Central memory CD4-positive, alpha-beta T cell (primary cell): ENCODE results near the gene PAPOLG.
A peak's percentile ranks its signal among the peaks of the same experiment; 100 is the strongest.
"Not testable (repeated sequence)": the region's sequence is repeated elsewhere in the genome, so short reads cannot be mapped to it uniquely, and the experiment has no call there.

ENCODE experiments used
- DNase-seq: peaks from one replicate; pipeline ENCODE4 v3.0.0; 2022

PAPOLG gene

GRCh38 chr2:60823694-60824305 lies 67.7 kb downstream of the PAPOLG start:
- no peak for DNase-seq

- DNase-seq = no peak
Measured at GRCh38 chr2:60825666-60826065, 69.6 kb downstream of the PAPOLG start.

GRCh38 chr2:60826111-60826510 lies 70.0 kb downstream of the PAPOLG start:
- no peak for DNase-seq

- not testable (repeated sequence) for DNase-seq
Measured at GRCh38 chr2:60826860-60827259, 70.8 kb downstream of the PAPOLG start.

DNA sequence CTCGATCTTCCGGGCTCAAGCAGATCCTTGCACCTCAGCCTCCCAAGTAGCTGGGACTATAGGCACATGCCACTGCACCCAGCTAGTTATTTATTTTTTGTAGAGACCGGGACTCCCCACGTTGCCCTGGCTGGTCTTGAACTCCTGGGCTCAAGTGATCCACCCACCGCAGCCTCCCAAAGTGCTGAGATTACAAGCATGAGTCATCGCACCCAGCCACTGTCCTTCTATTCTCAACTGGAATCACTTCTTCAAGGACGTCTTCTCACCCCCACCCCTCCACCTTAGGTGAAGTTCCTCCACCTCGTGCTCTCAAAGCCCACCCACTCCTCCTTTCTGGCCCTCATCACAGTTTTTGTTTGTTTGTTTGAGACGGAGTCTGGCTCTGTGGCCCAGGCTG lies 71.3 kb downstream of the PAPOLG start:
- DNase-seq = no peak

DNA sequence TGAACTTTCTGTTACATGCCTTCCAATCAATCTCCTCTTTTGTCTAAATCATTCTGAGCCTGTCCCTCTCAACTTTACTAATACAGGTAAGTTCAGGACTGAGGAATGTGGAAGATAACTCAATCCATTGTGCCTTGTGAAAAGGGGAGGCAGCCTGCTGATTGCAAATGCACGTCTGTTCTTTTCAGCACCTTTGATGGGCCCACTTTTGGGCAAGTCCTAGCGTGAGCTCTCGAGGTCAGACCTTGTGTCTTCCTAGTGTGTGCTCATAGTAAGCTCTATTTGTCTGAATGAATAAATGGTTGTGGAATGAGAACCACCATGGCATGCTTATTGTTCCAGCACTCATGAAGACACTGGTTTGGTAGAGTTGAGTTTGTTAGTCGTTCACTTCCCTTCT lies 74.9 kb downstream of the PAPOLG start:
- DNase-seq = no peak

DNA sequence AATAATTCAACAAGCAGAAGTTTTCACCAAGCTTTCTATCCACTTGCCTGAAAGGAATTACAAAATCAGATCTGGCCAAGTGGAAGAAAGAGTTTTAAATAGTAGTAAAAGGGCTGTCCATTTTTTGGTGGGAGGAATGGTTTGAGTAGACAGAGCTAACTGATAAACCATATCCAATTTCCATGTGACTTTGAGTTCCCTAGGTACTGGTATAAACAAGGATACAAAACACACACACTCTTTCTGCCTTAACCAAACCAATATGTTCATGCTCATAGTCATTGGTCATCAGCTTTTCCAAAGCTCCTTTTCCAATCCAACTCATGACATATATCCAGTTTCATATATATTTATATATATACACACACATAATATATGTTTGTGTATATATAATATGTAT lies 75.9 kb downstream of the PAPOLG start:
- DNase-seq = no peak

DNA sequence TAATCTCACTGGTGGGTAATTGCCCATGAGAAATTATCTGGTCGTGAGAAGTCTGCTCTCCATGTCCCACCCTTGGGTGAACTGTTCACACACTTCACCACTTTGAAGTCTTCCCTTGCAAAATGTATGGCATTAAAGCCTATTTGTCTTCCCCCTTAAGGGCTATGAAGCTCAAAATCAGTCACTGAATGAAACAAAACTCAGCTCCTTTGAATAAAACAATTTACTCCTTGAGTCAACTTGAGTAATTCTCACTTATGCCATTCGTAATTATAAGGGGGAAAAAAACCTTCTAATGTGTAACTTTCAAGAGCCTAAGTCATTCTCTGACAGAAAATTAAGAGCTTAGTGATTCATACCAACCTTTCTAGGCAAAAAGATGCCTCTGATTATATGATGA lies 76.6 kb downstream of the PAPOLG start:
- DNase-seq = no peak

GRCh38 chr2:60834270-60834717 lies 78.2 kb downstream of the PAPOLG start:
- DNase-seq = no peak

DNA sequence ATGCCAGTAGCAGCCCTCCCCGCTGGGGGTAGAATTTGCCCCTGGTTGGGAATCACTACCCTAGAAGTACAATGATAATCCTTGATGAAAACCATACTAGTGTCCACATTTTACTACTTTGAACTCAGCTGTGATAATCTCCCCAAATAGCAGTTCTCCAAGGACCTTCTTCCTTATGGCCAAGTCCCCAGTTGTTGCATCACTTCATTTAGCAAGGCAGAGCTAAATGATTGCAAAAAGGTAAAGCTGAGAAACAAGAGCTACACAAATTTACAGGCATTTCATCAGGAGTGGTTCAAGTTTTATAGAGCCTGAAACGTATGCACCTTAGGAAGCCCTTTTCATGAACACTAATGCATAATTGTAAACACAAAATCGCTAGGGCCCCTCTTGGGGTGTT lies 80.4 kb downstream of the PAPOLG start:
- DNase-seq = no peak

- DNase-seq = no peak
Measured at GRCh38 chr2:60837123-60837522, 81.1 kb downstream of the PAPOLG start.

DNA sequence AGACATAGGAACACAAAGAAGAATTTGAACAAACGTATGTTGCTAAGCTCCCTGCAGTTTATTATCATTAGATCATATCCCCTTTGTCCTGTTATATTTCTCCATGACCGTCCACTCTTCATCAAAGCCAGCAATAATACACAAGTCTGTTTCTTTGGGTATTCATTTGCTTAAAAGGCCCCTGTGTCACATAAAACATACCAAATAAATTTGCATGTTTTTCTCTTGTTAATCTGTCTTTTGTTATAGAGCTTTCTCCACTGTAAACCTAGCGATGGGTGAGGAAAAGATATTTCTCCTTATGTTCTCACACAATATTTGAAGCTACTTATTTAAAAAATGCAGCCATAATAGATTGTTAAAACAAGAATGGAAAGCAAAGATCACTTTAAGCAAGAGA lies 82.4 kb downstream of the PAPOLG start:
- no peak for DNase-seq

DNA sequence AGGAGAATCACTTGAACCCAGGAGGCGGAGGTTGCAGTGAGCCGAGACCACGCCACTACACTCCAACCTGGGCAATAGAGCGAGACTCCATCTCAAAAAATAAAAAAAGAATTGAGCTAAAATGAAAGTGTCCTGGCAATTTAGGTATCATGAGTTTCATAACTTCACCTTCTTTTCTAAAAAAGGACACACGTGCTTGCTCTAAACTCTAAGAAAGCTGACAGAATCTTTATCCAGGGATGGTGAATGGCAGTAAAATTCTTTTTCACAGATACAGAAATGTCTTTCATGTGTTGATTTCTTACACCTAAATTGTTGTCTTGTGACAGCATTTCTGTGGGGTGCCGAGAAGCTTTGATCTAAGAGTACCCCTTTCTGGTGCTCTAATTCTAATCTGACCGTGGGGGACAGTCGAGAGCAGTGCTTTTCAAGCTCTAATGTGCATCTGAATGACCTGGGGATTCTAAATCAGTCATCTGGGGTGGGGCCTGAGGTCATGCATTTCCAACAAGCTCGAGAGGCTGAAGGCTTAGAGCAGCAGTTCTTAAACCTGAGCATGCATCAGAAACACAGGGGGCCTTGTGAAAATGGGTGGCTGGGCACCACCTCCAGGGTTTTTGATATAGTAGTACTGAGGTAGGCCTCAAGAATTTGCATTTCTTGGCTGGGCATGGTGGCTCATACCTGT lies 83.2 kb downstream of the PAPOLG start:
- no peak for DNase-seq

GRCh38 chr2:60840880-60841279 lies 84.8 kb downstream of the PAPOLG start:
- DNase-seq = peak; percentile 12

- no peak for DNase-seq
Measured at GRCh38 chr2:60843006-60843405, 86.9 kb downstream of the PAPOLG start.

DNA sequence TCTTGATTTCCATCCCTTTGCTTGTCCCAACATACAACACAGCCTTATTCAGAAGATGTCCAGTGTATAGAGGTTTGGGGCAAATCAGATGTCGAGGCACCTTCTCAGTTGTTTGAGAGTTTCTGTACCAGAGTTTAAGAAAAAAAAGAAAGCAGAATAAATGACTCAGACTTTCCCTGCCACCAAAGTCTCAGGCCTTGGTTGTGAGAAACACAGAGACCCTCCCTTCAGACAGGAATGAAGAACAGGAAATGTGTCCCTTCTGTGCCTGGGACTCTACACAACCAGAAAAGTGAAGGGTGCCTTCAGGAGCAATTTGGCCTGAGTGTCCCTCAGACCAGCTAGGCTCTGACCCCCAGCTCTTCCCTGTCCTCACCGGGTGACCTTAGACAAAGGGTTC lies 88.0 kb downstream of the PAPOLG start:
- no peak for DNase-seq

DNA sequence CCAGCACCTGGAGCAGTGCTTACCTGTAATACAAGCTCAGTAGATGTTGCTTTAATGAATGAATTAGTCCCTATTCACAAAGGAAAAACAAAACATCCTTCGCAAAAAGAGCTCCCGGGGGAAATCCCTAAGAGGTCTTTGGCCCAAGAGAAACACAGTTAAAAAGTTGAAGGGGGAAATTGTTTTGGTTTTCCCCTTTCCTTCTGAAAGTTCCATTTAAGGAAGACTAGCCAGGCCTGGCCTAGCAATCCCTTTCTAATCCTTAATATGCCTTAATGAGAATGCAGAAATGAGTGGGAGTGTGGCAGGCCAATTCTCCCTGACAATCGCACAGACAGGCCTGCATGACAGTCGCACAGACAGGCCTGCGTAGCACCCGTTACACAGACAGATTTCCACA lies 91.8 kb downstream of the PAPOLG start:
- no peak for DNase-seq
